SK-N-SH treated with all-trans-retinoic acid at 6 μM for 48 hours (cell line): ENCODE measurements around the gene ADAMTS15.

Experiments used
- ATAC-seq: fragments of 200-7000 bp; cut with Tn5 transposase; 3 replicates; pipeline ENCODE4 v1.9.1; 2020; ENCODE audit warnings: mild to moderate bottlenecking, moderate library complexity
- ARNTL ChIP-seq: fragments of 450-650 bp; formaldehyde crosslinking; IDR thresholded peaks from 2 replicates; pipeline ENCODE4 v1.5.0; 2020; ENCODE audit warnings: low read depth, mild to moderate bottlenecking, moderate library complexity, borderline replicate concordance
- BACH2 ChIP-seq: fragments of 250-450 bp; sonication (Bioruptor Pico); IDR thresholded peaks from 2 replicates; pipeline ENCODE4 v1.9.0; 2021; ENCODE audit warnings: mild to moderate bottlenecking, borderline replicate concordance
- ESRRG ChIP-seq: fragments of 250-450 bp; sonication (Bioruptor Pico); IDR thresholded peaks from 2 replicates; pipeline ENCODE4 v1.6.1; 2021; ENCODE audit warnings: mild to moderate bottlenecking
- GLIS3 ChIP-seq: fragments of 250-450 bp; sonication (Bioruptor Pico); IDR thresholded peaks from 2 replicates; pipeline ENCODE4 v1.5.0; 2020; ENCODE audit warnings: mild to moderate bottlenecking, moderate library complexity
- ISL1 ChIP-seq: fragments of 250-450 bp; sonication (Bioruptor Pico); IDR thresholded peaks from 2 replicates; pipeline ENCODE4 v2.1.2; 2022; ENCODE audit warnings: mild to moderate bottlenecking, moderate library complexity
- PPARA ChIP-seq: fragments of 250-450 bp; sonication (Bioruptor Pico); IDR thresholded peaks from 2 replicates; pipeline ENCODE4 v1.5.0; 2020; ENCODE audit warnings: mild to moderate bottlenecking, borderline replicate concordance
- RARB ChIP-seq: fragments of 250-450 bp; sonication (Bioruptor Pico); IDR thresholded peaks from 2 replicates; pipeline ENCODE4 v1.8.0; 2021; ENCODE audit warnings: mild to moderate bottlenecking, moderate library complexity
- TCF4 ChIP-seq: fragments of 250-450 bp; sonication (Bioruptor Pico); IDR thresholded peaks from 2 replicates; pipeline ENCODE4 v1.8.0; 2021; ENCODE audit warnings: mild to moderate bottlenecking, moderate library complexity, borderline replicate concordance
- TOX ChIP-seq: fragments of 250-450 bp; sonication (Bioruptor Pico); IDR thresholded peaks from 2 replicates; pipeline ENCODE4 v1.8.0; 2021; ENCODE audit warnings: mild to moderate bottlenecking, moderate library complexity, borderline replicate concordance
- ZC3H10 ChIP-seq: fragments of 250-450 bp; sonication (Bioruptor Pico); IDR thresholded peaks from 2 replicates; pipeline ENCODE4 v1.5.1; 2021; ENCODE audit warnings: mild to moderate bottlenecking, moderate library complexity
- ZFP3 ChIP-seq: fragments of 250-450 bp; sonication (Bioruptor Pico); IDR thresholded peaks from 2 replicates; pipeline ENCODE4 v1.5.0; 2020; ENCODE audit warnings: mild to moderate bottlenecking, moderate library complexity
- ZFP30 ChIP-seq: fragments of 450-650 bp; formaldehyde crosslinking; IDR thresholded peaks from 2 replicates; pipeline ENCODE4 v1.5.0; 2022; ENCODE audit warnings: mild to moderate bottlenecking, moderate library complexity
- ZNF565 ChIP-seq: fragments of 450-650 bp; formaldehyde crosslinking; conservative IDR thresholded peaks from 2 replicates; pipeline ENCODE4 v1.5.0; 2020; ENCODE audit warnings: low read depth, mild to moderate bottlenecking, moderate library complexity
- ZNF70 ChIP-seq: fragments of 450-650 bp; formaldehyde crosslinking; IDR thresholded peaks from 2 replicates; pipeline ENCODE4 v1.5.0; 2020; ENCODE audit warnings: mild to moderate bottlenecking, moderate library complexity
- ZNF8 ChIP-seq: fragments of 450-650 bp; formaldehyde crosslinking; IDR thresholded peaks from 2 replicates; pipeline ENCODE4 v1.5.0; 2020; ENCODE audit warnings: mild to moderate bottlenecking, moderate library complexity
- TF ChIP-seq, protein P1 (sequence below): fragments of 250-450 bp; sonication (Bioruptor Pico); IDR thresholded peaks from 2 replicates; pipeline ENCODE4 v1.8.0; 2020; ENCODE audit warnings: mild to moderate bottlenecking, moderate library complexity, borderline replicate concordance
- TF ChIP-seq, protein P2 (sequence below): fragments of 250-450 bp; sonication (Bioruptor Pico); IDR thresholded peaks from 2 replicates; pipeline ENCODE4 v1.8.0; 2021; ENCODE audit warnings: low read depth, mild to moderate bottlenecking, moderate library complexity, borderline replicate concordance
- TF ChIP-seq, protein P3 (sequence below): fragments of 250-450 bp; sonication (Bioruptor Pico); IDR thresholded peaks from 2 replicates; pipeline ENCODE4 v1.5.1; 2021; ENCODE audit warnings: mild to moderate bottlenecking, moderate library complexity
- TF ChIP-seq, protein P4 (sequence below): fragments of 250-450 bp; sonication (Bioruptor Pico); IDR thresholded peaks from 2 replicates; pipeline ENCODE4 v1.5.1; 2020; ENCODE audit warnings: low read depth, mild to moderate bottlenecking, moderate library complexity
- TF ChIP-seq, protein P5 (sequence below): fragments of 250-450 bp; sonication (Bioruptor Pico); IDR thresholded peaks from 2 replicates; pipeline ENCODE4 v1.5.0; 2020; ENCODE audit warnings: mild to moderate bottlenecking, moderate library complexity

Gene ADAMTS15

DNA sequence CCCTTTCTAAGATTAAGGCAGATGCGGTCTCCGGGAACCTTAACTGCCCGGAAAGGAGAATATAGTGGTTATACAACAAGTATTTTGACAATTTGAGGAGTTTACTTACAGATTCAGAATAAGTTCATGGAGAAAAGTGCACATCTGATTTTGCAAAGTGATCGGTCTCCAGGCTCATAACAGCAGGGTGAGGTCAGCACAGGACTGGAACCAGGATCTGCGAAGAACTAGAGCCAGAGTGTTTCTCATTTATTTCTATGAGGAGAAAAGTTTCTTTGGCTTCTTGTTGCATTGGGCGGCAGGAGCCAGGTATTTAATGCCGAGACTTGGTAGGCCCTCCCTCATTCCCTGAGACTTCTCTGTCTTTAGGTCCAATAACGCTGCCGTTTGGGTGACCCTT is 3.7 kb downstream of the ADAMTS15 start:
- ATAC-seq: no peak
- no peak for TF ChIP-seq ZC3H10 (CRISPR knock-in tag)
- TF ChIP-seq, protein P1, sequence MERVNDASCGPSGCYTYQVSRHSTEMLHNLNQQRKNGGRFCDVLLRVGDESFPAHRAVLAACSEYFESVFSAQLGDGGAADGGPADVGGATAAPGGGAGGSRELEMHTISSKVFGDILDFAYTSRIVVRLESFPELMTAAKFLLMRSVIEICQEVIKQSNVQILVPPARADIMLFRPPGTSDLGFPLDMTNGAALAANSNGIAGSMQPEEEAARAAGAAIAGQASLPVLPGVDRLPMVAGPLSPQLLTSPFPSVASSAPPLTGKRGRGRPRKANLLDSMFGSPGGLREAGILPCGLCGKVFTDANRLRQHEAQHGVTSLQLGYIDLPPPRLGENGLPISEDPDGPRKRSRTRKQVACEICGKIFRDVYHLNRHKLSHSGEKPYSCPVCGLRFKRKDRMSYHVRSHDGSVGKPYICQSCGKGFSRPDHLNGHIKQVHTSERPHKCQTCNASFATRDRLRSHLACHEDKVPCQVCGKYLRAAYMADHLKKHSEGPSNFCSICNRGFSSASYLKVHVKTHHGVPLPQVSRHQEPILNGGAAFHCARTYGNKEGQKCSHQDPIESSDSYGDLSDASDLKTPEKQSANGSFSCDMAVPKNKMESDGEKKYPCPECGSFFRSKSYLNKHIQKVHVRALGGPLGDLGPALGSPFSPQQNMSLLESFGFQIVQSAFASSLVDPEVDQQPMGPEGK: no peak
- TF ChIP-seq, protein P2, sequence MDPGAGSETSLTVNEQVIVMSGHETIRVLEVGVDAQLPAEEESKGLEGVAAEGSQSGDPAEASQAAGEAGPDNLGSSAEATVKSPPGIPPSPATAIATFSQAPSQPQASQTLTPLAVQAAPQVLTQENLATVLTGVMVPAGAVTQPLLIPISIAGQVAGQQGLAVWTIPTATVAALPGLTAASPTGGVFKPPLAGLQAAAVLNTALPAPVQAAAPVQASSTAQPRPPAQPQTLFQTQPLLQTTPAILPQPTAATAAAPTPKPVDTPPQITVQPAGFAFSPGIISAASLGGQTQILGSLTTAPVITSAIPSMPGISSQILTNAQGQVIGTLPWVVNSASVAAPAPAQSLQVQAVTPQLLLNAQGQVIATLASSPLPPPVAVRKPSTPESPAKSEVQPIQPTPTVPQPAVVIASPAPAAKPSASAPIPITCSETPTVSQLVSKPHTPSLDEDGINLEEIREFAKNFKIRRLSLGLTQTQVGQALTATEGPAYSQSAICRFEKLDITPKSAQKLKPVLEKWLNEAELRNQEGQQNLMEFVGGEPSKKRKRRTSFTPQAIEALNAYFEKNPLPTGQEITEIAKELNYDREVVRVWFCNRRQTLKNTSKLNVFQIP (CRISPR knock-in tag): no peak
- TF ChIP-seq ISL1 (CRISPR knock-in tag): no peak
- TF ChIP-seq PPARA (CRISPR knock-in tag): no peak
- no peak for TF ChIP-seq ESRRG (CRISPR knock-in tag)
- TF ChIP-seq, protein P3, sequence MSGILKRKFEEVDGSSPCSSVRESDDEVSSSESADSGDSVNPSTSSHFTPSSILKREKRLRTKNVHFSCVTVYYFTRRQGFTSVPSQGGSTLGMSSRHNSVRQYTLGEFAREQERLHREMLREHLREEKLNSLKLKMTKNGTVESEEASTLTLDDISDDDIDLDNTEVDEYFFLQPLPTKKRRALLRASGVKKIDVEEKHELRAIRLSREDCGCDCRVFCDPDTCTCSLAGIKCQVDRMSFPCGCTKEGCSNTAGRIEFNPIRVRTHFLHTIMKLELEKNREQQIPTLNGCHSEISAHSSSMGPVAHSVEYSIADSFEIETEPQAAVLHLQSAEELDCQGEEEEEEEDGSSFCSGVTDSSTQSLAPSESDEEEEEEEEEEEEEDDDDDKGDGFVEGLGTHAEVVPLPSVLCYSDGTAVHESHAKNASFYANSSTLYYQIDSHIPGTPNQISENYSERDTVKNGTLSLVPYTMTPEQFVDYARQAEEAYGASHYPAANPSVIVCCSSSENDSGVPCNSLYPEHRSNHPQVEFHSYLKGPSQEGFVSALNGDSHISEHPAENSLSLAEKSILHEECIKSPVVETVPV: no peak
- no peak for TF ChIP-seq TCF4 (CRISPR knock-in tag)
- TF ChIP-seq ZNF70 (CRISPR knock-in tag): no peak
- TF ChIP-seq RARB (CRISPR knock-in tag): no peak
- no peak for TF ChIP-seq ZFP3 (CRISPR knock-in tag)
- no peak for TF ChIP-seq TOX (CRISPR knock-in tag)
- no peak for TF ChIP-seq ZNF8

DNA sequence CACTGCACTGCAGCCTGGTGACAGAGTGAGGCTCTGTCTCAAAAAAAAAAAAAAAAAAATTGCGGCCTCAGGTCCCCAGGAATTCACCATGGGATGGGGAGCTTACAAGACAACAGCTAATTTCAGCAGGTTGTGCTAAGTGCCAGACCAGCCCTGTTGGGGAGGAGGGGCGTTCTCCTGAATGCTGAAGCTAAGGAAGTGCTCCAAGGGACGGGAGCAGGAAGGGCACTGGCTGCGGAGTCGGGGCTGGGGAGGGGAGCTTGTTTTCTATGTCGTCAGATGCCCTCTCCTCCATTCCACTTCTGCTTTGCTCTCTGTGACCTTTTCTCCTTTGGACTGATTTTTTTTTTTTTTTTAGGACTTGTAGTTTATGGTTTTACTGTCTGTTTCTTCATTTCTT is 4.5 kb downstream of the ADAMTS15 start:
- TF ChIP-seq GLIS3 (CRISPR knock-in tag) (no peak), TOX (CRISPR knock-in tag) (no peak), ZFP3 (CRISPR knock-in tag) (no peak), ZNF565 (CRISPR knock-in tag) (no peak), ZFP30 (no peak), PPARA (CRISPR knock-in tag) (no peak), BACH2 (CRISPR knock-in tag) (no peak), ESRRG (CRISPR knock-in tag) (no peak), ISL1 (CRISPR knock-in tag) (no peak), ARNTL (CRISPR knock-in tag) (no peak)
- TF ChIP-seq, protein P4, sequence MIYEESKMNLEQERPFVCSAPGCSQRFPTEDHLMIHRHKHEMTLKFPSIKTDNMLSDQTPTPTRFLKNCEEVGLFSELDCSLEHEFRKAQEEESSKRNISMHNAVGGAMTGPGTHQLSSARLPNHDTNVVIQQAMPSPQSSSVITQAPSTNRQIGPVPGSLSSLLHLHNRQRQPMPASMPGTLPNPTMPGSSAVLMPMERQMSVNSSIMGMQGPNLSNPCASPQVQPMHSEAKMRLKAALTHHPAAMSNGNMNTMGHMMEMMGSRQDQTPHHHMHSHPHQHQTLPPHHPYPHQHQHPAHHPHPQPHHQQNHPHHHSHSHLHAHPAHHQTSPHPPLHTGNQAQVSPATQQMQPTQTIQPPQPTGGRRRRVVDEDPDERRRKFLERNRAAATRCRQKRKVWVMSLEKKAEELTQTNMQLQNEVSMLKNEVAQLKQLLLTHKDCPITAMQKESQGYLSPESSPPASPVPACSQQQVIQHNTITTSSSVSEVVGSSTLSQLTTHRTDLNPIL (CRISPR knock-in tag): no peak
- TF ChIP-seq, protein P2 (CRISPR knock-in tag): no peak
- TF ChIP-seq, protein P1: no peak
- TF ChIP-seq, protein P5, sequence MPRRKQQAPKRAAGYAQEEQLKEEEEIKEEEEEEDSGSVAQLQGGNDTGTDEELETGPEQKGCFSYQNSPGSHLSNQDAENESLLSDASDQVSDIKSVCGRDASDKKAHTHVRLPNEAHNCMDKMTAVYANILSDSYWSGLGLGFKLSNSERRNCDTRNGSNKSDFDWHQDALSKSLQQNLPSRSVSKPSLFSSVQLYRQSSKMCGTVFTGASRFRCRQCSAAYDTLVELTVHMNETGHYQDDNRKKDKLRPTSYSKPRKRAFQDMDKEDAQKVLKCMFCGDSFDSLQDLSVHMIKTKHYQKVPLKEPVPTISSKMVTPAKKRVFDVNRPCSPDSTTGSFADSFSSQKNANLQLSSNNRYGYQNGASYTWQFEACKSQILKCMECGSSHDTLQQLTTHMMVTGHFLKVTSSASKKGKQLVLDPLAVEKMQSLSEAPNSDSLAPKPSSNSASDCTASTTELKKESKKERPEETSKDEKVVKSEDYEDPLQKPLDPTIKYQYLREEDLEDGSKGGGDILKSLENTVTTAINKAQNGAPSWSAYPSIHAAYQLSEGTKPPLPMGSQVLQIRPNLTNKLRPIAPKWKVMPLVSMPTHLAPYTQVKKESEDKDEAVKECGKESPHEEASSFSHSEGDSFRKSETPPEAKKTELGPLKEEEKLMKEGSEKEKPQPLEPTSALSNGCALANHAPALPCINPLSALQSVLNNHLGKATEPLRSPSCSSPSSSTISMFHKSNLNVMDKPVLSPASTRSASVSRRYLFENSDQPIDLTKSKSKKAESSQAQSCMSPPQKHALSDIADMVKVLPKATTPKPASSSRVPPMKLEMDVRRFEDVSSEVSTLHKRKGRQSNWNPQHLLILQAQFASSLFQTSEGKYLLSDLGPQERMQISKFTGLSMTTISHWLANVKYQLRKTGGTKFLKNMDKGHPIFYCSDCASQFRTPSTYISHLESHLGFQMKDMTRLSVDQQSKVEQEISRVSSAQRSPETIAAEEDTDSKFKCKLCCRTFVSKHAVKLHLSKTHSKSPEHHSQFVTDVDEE (CRISPR knock-in tag): no peak
- ATAC-seq: no peak
